Measurements from ENCODE around the gene ERC1.

GRCh38 chr12:1234073-1234472 lies 243.1 kb downstream of the ERC1 start:
- no peak for TF ChIP-seq POLR2A (IDR thresholded peaks at IDR 0.05; ENCODE audit: low read length)
- TF ChIP-seq GATA1 (IDR thresholded peaks at IDR 0.05; ENCODE audit: low read depth, low read length): no peak
